ENCODE data around the gene ATP8B4.

Gene ATP8B4

DNA sequence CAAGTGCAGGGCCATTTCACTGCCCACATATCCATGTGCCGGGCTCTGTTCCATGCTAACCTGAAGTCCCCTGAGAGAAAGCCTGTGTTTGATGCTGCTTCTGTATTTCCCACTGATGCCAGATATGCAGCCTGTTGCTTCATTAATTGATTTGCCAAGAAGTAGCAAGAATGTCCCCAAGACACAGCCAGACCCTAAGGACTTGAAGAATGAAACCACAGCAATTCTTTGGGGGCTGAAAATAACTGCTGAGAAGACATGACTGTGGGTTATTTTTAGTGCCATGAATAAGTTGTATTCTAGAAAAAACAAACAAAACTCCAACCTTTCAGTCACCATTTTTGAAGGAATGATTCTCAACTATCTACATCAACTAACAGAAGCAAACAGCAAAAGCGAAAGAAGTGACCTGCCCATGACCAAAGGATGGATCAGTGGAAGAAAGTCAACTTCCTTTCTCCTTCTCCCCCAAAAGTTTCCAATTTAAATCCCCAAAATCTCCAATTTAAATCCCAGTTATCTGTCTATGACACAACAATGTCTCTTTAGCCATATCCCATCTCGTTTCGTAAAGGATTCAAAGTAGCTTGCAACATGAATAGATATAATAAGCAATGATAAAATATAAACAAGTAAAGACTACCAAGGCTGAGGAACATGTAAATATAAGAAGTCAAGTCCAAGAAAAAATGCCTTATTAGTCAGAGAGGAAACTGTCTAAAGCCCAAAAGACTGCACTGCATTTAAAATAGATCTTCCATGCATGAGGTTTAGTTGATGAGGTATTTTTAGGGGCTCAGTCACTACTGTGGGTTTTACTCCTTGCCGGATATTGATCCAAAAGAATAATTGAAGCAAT, 271.4 kb downstream of the ATP8B4 start:
- Histone ChIP-seq H3K27ac (ENCODE audit: low read depth, low read length) (no peak overlapping the region), H3K9me3 (ENCODE audit: insufficient read depth, low read depth, low read length) (0 out of 2 replicates have a peak, but pooled peaks cover 3% of the 10 kb centered on the region), H3K36me3 (ENCODE audit: insufficient read depth, low read length) (no peaks in the 10 kb centered on the region), H3K4me3 (ENCODE audit: low read length) (no peak overlapping the region), H3K27me3 (ENCODE audit: insufficient read depth, low read length) (no peaks in the 10 kb centered on the region), H3K9ac (ENCODE audit: low read depth, low read length) (no peak overlapping the region), H3K4me1 (ENCODE audit: insufficient read depth, low read length) (no peaks in the 10 kb centered on the region)
- WGBS: 95% methylated on average over 5 of the region's 5 CpGs

DNA sequence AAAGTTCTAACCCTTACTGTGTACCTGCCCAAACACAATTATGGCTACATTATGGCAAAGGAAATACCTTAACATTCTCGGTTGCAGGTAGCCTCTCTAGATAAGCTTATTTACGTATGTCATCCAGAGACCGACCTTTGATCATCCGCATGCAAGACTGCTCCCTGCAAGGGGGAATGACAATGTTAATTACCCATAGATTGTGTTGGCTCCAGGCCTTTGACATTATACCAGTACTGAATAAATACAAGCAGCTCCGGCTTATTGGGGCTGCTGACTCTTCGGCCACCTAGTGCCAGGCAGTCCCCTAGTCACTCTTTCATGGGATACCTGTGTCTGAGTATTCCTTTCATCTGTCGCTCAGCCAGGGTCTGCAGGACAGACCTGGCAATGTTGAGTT, 274.6 kb downstream of the ATP8B4 start:
- Histone ChIP-seq H3K27me3 (ENCODE audit: insufficient read depth, low read length) (no peaks in the 10 kb centered on the region), H3K9me3 (ENCODE audit: insufficient read depth, low read depth, low read length) (peaks cover 17% of the 10 kb centered on the region), H3K27ac (ENCODE audit: low read depth, low read length) (no peak overlapping the region), H3K4me3 (ENCODE audit: low read length) (no peak overlapping the region), H3K9ac (ENCODE audit: low read depth, low read length) (no peak overlapping the region), H3K4me1 (ENCODE audit: insufficient read depth, low read length) (no peaks in the 10 kb centered on the region), H3K36me3 (ENCODE audit: insufficient read depth, low read length) (no peaks in the 10 kb centered on the region)
- 93% methylated on average over 7 of the region's 7 CpGs for WGBS

DNA sequence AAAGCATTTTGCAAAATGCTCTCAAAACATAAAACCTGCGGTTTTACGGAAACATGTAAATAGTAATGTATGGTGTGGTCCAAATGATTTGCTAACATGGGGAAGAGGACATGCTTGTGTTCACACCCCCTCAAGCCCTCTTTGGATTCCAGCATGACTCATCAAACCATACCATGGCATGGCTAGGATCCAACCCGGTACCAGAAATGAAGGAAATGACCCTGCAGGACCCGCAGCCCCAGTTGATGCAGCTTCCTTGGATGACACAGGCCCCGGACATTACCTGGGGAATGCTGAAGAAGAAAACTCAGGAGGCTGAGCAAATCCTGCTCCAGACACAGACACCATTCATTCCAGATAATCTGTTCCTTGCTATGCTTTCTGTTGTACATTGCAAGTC, 275.3 kb downstream of the ATP8B4 start:
- Histone ChIP-seq H3K9ac (ENCODE audit: low read depth, low read length) (no peak overlapping the region), H3K36me3 (ENCODE audit: insufficient read depth, low read length) (no peaks in the 10 kb centered on the region), H3K4me3 (ENCODE audit: low read length) (no peak overlapping the region), H3K4me1 (ENCODE audit: insufficient read depth, low read length) (no peaks in the 10 kb centered on the region), H3K27me3 (ENCODE audit: insufficient read depth, low read length) (no peaks in the 10 kb centered on the region), H3K27ac (ENCODE audit: low read depth, low read length) (no peak overlapping the region), H3K9me3 (ENCODE audit: insufficient read depth, low read depth, low read length) (peaks cover 20% of the 10 kb centered on the region)
- 90% methylated on average over 5 of the region's 5 CpGs for WGBS

DNA sequence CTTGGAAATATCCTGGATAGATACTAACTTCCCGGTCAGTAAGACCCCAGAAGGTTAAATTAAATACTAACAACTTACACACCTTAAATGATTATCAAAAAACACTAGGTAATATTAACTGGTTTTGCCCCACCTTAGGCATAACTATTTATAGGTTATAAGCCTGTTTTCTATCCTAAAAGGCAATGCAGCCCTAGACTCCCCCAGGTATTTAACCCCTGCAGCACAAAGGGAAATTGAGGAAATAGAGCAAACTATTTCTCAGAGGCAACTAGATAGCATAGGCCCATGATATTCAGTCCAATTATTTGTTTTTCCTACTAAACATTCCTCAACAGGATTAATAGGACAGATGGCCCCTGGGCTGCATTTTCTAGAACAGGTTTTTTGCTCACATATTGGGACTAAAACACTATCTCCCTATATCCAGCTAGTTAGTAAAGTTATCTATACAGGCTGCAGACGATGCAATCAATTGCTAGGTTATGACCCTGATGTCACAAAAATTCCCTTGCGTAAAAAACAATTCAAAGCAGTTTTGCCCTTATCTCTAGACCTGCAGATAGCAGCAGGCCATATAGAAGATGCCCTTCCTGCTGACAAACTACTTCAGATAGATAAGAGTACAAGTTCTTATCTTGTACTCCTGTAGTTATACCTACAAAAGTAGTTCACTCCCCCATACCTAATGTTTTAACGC, 276.9 kb downstream of the ATP8B4 start:
- H3K4me3 ChIP-seq (ENCODE audit: low read length): no peak overlapping the region
- WGBS: 94% methylated on average over 4 of the region's 4 CpGs
- H3K36me3 ChIP-seq (ENCODE audit: insufficient read depth, low read length): no peaks in the 10 kb centered on the region
- peaks cover 20% of the 10 kb centered on the region for H3K9me3 ChIP-seq (ENCODE audit: insufficient read depth, low read depth, low read length)
- H3K27me3 ChIP-seq (ENCODE audit: insufficient read depth, low read length): no peaks in the 10 kb centered on the region
- H3K4me1 ChIP-seq (ENCODE audit: insufficient read depth, low read length): no peaks in the 10 kb centered on the region
- no peak overlapping the region for H3K27ac ChIP-seq (ENCODE audit: low read depth, low read length)
- no peak overlapping the region for H3K9ac ChIP-seq (ENCODE audit: low read depth, low read length)

DNA sequence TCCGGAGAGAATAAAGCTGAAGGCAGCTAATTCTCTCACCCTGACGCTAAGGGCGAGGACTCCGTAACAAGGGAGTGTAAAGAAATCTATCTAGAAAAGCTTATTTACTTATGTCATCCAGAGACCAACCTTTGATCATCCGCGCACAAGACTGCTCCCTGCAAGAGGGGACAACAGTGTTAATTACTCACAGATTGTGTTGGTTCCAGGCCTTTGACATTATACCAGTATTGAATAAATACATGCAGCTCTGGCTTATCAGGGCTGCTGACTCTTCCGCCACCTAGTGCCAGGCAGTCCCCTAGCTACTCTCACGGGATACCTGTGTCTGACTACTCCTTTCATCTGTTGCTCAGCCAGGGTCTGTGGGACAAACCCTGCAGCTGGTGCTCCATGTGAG, 286.5 kb downstream of the ATP8B4 start:
- no peak overlapping the region for H3K27ac ChIP-seq (ENCODE audit: low read depth, low read length)
- no peak overlapping the region for H3K4me3 ChIP-seq (ENCODE audit: low read length)
- no peaks in the 10 kb centered on the region for H3K4me1 ChIP-seq (ENCODE audit: insufficient read depth, low read length)
- H3K36me3 ChIP-seq (ENCODE audit: insufficient read depth, low read length): no peaks in the 10 kb centered on the region
- WGBS: 74% methylated on average over 8 of the region's 8 CpGs
- no peaks in the 10 kb centered on the region for H3K27me3 ChIP-seq (ENCODE audit: insufficient read depth, low read length)
- no peak overlapping the region for H3K9ac ChIP-seq (ENCODE audit: low read depth, low read length)
- no peaks in the 10 kb centered on the region for H3K9me3 ChIP-seq (ENCODE audit: insufficient read depth, low read depth, low read length)

DNA sequence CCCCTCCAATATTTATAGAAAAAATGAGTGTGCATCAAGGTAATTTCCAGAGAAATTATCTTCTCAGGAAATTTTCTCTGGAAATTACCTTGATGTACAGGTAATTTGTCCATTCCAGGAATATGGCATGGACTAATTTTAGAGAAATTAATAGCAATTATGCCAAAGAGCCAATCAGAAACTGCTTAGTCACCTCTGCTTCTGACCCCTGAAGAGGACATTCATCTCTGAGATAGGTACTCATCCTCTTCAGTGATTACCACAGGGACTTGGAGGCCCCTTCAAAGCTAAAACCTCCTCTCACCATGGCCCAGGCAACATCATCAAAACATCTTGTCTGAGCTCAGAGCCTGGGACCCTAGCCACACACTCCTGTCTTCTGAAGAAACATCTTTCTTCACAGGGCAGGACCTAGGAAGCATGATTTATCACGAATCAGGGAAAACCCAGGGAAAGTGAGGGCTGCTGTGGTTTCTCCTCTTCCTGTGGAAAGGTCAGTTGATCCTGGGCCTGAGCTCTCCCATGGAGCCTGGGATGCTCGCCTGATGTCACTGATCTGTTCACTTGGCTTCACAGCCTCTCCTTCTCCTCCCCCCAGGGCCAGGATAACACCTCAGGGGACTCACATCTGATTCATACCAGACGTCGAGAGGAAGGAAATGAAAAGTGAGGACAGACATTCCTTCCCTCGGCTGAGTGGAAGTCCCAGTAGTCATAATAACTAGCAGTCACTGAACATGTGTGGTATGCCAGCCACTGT, 287.6 kb downstream of the ATP8B4 start:
- H3K4me3 ChIP-seq (ENCODE audit: low read length): no peak overlapping the region
- no peak overlapping the region for H3K27ac ChIP-seq (ENCODE audit: low read depth, low read length)
- no peak overlapping the region for H3K9ac ChIP-seq (ENCODE audit: low read depth, low read length)
- no peaks in the 10 kb centered on the region for H3K36me3 ChIP-seq (ENCODE audit: insufficient read depth, low read length)
- H3K27me3 ChIP-seq (ENCODE audit: insufficient read depth, low read length): no peaks in the 10 kb centered on the region
- WGBS: 84% methylated on average over 5 of the region's 5 CpGs
- H3K9me3 ChIP-seq (ENCODE audit: insufficient read depth, low read depth, low read length): no peaks in the 10 kb centered on the region
- H3K4me1 ChIP-seq (ENCODE audit: insufficient read depth, low read length): no peaks in the 10 kb centered on the region

DNA sequence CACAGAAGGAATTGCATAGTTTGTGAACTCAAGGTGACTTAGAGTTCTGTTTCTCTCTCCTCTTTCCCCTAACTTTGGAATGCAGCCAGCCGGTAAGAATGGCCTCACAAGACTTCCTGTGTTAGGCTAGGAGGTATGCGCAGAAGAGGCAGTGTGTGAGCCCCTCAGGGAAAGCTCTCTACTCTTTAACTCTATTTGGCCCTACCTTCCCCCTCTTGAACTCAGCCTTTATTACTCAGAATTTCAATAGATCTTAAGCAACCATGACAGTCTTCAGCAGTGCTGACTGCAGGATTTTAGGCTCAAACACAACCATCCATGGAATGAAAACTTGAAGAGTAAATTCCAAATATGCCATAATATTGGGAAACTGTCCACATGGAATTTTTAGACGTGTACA, 288.6 kb downstream of the ATP8B4 start:
- H3K4me1 ChIP-seq (ENCODE audit: insufficient read depth, low read length): no peaks in the 10 kb centered on the region
- no peak overlapping the region for H3K27ac ChIP-seq (ENCODE audit: low read depth, low read length)
- WGBS: 90% methylated on average over 3 of the region's 3 CpGs
- H3K9me3 ChIP-seq (ENCODE audit: insufficient read depth, low read depth, low read length): no peaks in the 10 kb centered on the region
- no peak overlapping the region for H3K4me3 ChIP-seq (ENCODE audit: low read length)
- H3K36me3 ChIP-seq (ENCODE audit: insufficient read depth, low read length): no peaks in the 10 kb centered on the region
- no peaks in the 10 kb centered on the region for H3K27me3 ChIP-seq (ENCODE audit: insufficient read depth, low read length)
- H3K9ac ChIP-seq (ENCODE audit: low read depth, low read length): no peak overlapping the region

DNA sequence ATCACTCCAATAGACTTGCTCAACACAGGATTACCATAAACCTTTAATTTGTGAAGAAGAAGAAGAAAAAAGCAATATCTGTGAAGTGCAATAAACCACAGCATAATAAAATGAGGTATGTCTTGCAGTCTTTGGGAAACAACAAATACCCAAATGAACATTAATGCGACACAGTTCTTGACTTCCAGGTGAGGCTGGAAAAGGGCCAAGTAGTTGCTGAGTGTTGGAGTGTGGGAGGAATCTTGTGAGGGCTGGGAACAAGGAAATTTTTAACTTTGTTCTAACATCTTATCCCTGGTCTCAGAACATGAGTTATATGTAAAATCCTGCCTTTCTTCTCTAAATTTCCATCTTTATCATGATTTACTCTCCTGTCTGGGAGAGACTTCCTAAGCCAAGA, 291.7 kb downstream of the ATP8B4 start:
- H3K4me1 ChIP-seq (ENCODE audit: insufficient read depth, low read length): no peaks in the 10 kb centered on the region
- no peaks in the 10 kb centered on the region for H3K27me3 ChIP-seq (ENCODE audit: insufficient read depth, low read length)
- no peaks in the 10 kb centered on the region for H3K9me3 ChIP-seq (ENCODE audit: insufficient read depth, low read depth, low read length)
- H3K9ac ChIP-seq (ENCODE audit: low read depth, low read length): no peak overlapping the region
- no peak overlapping the region for H3K27ac ChIP-seq (ENCODE audit: low read depth, low read length)
- 100% methylated on average over 1 of the region's 1 CpG for WGBS
- H3K36me3 ChIP-seq (ENCODE audit: insufficient read depth, low read length): no peaks in the 10 kb centered on the region
- H3K4me3 ChIP-seq (ENCODE audit: low read length): no peak overlapping the region

DNA sequence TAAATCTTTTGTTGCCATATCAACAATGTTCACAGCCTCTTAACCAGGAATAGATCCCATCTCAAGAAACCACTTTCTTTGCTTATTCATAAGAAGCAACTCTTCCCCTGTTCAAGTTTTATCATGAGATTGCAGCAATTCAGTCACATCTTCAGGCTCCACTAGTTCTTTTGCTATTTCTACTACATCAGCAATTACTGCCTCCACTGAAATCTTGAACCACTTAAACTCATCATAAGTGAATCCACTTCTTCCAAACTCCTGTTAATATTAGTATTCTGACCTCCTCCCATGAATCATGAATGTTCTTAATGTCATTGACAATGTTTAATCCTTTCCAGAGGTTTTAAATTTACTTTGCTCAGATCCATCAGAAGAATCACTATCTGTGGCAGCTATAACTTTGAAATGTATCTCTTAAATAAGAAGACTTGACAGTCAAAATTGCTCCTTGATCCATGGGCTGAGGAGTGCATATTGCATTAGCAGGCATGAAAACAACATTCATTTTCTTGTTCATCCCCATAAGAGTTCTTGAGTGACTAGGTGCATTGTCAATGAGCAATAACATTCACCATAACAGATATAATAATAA, 292.3 kb downstream of the ATP8B4 start:
- H3K9ac ChIP-seq (ENCODE audit: low read depth, low read length): no peak overlapping the region
- H3K27ac ChIP-seq (ENCODE audit: low read depth, low read length): no peak overlapping the region
- H3K27me3 ChIP-seq (ENCODE audit: insufficient read depth, low read length): no peaks in the 10 kb centered on the region
- H3K36me3 ChIP-seq (ENCODE audit: insufficient read depth, low read length): no peaks in the 10 kb centered on the region
- H3K9me3 ChIP-seq (ENCODE audit: insufficient read depth, low read depth, low read length): no peaks in the 10 kb centered on the region
- H3K4me1 ChIP-seq (ENCODE audit: insufficient read depth, low read length): no peaks in the 10 kb centered on the region
- H3K4me3 ChIP-seq (ENCODE audit: low read length): no peak overlapping the region

DNA sequence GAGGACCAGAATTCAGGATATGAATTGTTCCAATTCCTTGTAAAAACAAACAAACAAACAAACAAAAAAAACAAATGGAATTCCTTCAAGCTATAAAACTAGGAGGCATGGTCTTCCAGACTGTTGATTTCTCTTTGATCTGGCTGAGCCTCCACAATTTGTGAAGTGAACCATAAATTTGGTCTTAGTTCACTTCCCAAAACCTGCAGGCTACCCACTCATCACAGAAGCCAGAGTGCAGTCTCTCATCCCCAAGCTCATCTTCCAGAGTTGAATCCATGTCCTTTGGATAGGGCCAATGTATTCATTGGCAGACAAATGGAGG, 294.3 kb downstream of the ATP8B4 start:
- no peak overlapping the region for H3K27ac ChIP-seq (ENCODE audit: low read depth, low read length)
- no peak overlapping the region for H3K9ac ChIP-seq (ENCODE audit: low read depth, low read length)
- no peaks in the 10 kb centered on the region for H3K36me3 ChIP-seq (ENCODE audit: insufficient read depth, low read length)
- H3K4me3 ChIP-seq (ENCODE audit: low read length): no peak overlapping the region
- H3K4me1 ChIP-seq (ENCODE audit: insufficient read depth, low read length): no peaks in the 10 kb centered on the region
- H3K27me3 ChIP-seq (ENCODE audit: insufficient read depth, low read length): no peaks in the 10 kb centered on the region
- H3K9me3 ChIP-seq (ENCODE audit: insufficient read depth, low read depth, low read length): no peaks in the 10 kb centered on the region

Measured in HUES64 (cell line).